Ovary (tissue), 9 donors: ENCODE results near the gene MS4A14. TPM values are rescaled to one million over a fixed set of nuclear protein-coding genes. Genes with fewer than 3 reads are reported as not detected.
"Not testable (repeated sequence)": the region's sequence is repeated elsewhere in the genome, so short reads cannot be mapped to it uniquely, and the experiment has no call there.

Source experiments
- DNase-seq, 5 donors: peaks; one replicate each; pipeline ENCODE4 v3.0.0-alpha.2; 2019 to 2020
- H3K27ac ChIP-seq, 2 donors: fragments of 200-600 bp; one replicate each; pipeline versions ENCODE4 v1.5.1 to v1.8.0; 2019 to 2022
- H3K27me3 ChIP-seq: fragments of 200-600 bp; one replicate; pipeline ENCODE4 v1.8.0; 2022
- H3K36me3 ChIP-seq: fragments of 200-600 bp; sonication (generic); one replicate; pipeline ENCODE4 v1.5.1; 2019
- H3K4me1 ChIP-seq: one replicate; pipeline ENCODE4 v1.8.1; 2013; ENCODE audit warnings: mild to moderate bottlenecking, moderate library complexity; ENCODE audit not compliant: insufficient read depth
- H3K4me3 ChIP-seq: fragments of 200-600 bp; sonication (generic); one replicate; pipeline ENCODE4 v1.5.1; 2017
- H3K9me3 ChIP-seq, 2 donors: fragments of 200-600 bp in 1 of 2; sonication (generic) in 1 of 2; one replicate each; pipeline versions ENCODE4 v1.5.1 to v1.8.1; 2013 to 2019; ENCODE audit warnings: mild to moderate bottlenecking in 1 of 2, moderate library complexity in 1 of 2
- CTCF ChIP-seq, 3 donors: fragments of 450-650 bp in 2 of 3; fragments of 200-600 bp in 1 of 3; IDR thresholded peaks; one replicate each; pipeline versions ENCODE4 v1.5.1 to v1.8.0; 2016 to 2022; ENCODE audit warnings: antibody characterized with exemption in 3 of 3, mild to moderate bottlenecking in 1 of 3
- EP300 ChIP-seq: sonication (generic); formaldehyde crosslinking; IDR thresholded peaks from one replicate; pipeline ENCODE4 v1.6.1; 2017; ENCODE audit warnings: antibody characterized with exemption
- POLR2A ChIP-seq: fragments of 450-650 bp; IDR thresholded peaks from one replicate; pipeline ENCODE4 v1.6.1; 2017; ENCODE audit warnings: antibody characterized with exemption, mild to moderate bottlenecking, moderate library complexity
- WGBS, 3 donors: extraction: QIAGEN DNeasy Blood & Tissue Kit in 1 of 3; methylation state at CpG; one replicate each; pipeline versions ENCODE4 v1.1.5 to v1.1.7; 2013 to 2017; 5-methylcytosine and 5-hydroxymethylcytosine counted together
- intact Hi-C, 4 donors: fragments of 100-400 bp; cut with DNase I; formaldehyde crosslinking; loops; one replicate each; pipeline versions ENCODE4 v1.11.0 to v1.15.1; 2022 to 2023
- polyA plus RNA-seq, 2 donors: library from polyadenylated mRNA; stranded (reverse); fragments of 200-250 nt in 1 of 2; fragments of 350-450 nt in 1 of 2; fragmentation: Illumina TruSeq in 1 of 2; extraction: RNeasy Lipid Tissue Mini Kit (QIAGEN cat#74804) in 1 of 2; gene quantifications; one replicate each; pipeline ENCODE4 v1.2.3, GENCODE V29; 2013 to 2014
- total RNA-seq, 7 donors: library from RNA; depleted of rRNA in 2 of 7; stranded (reverse); fragments of >200 nt in 2 of 7; fragmentation: NEBNext Ultra II Directional in 3 of 7; extraction: Animal tissue kit (Norgen Biotek cat#: 25700) in 3 of 7; gene quantifications; one replicate each; pipeline versions ENCODE4 v1.1.0 to v1.2.4, GENCODE V29; 2016 to 2023
- donor health status: DM: no; HTN: no; CAD: no; lungs with moderate emphysema.
- donor health status: DM: no; HTN: no; CAD: no.
- donor health status: Bipolar disorder and iron deficiency.
- donor health status: DM: yes; HTN: yes; CAD: no.
- donor health status: DM: no; HTN: no; CAD: no.
- donor health status: DM: yes; HTN: yes; CAD: no.

MS4A14 gene
- total and polyA plus RNA-seq, 9 donors: 0.10 to 2.1 (median 0.82) TPM

- WGBS, 3 donors: 66 to 75% (median 72%) methylated on average over 4 of the region's 4 CpGs
- TF ChIP-seq CTCF (IDR thresholded peaks at IDR 0.05): no peak
- no peak for TF ChIP-seq POLR2A
- TF ChIP-seq EP300: no peak
- H3K4me3 ChIP-seq: no peak overlapping the region
- H3K27me3 ChIP-seq: no peaks in the 10 kb centered on the region
- H3K36me3 ChIP-seq: no peaks in the 10 kb centered on the region
- no peaks in the 10 kb centered on the region for H3K4me1 ChIP-seq
- H3K9me3 ChIP-seq: no peaks in the 10 kb centered on the region
- no peak overlapping the region for H3K27ac ChIP-seq
- DNase-seq: no peak
- intact Hi-C loops: no loop called here
These were observed 37.1 kb downstream of the MS4A14 start for GRCh38 chr11:60433401-60433800.

GRCh38 chr11:60447070-60447469 is 50.8 kb downstream of the MS4A14 start:
- DNase-seq: no peak
- Histone ChIP-seq H3K36me3 (no peaks in the 10 kb centered on the region), H3K4me1 (no peaks in the 10 kb centered on the region), H3K27me3 (no peaks in the 10 kb centered on the region), H3K9me3 (no peaks in the 10 kb centered on the region), H3K27ac (no peak overlapping the region), H3K4me3 (no peak overlapping the region)
- TF ChIP-seq CTCF (IDR thresholded peaks at IDR 0.05) (no peak), EP300 (no peak), POLR2A (no peak)
- intact Hi-C loops: no loop called here

- TF ChIP-seq POLR2A (no peak), EP300 (no peak), CTCF (IDR thresholded peaks at IDR 0.05) (no peak)
- H3K4me3 ChIP-seq: no peak overlapping the region
- no peaks in the 10 kb centered on the region for H3K9me3 ChIP-seq
- H3K36me3 ChIP-seq: no peaks in the 10 kb centered on the region
- no peak for DNase-seq
- H3K27ac ChIP-seq: no peak overlapping the region
- no peaks in the 10 kb centered on the region for H3K27me3 ChIP-seq
- intact Hi-C loops: no loop called here
- H3K4me1 ChIP-seq: no peaks in the 10 kb centered on the region
These were observed 51.6 kb downstream of the MS4A14 start for GRCh38 chr11:60447846-60448245.

- H3K4me3 ChIP-seq, DNase-seq, H3K4me1 ChIP-seq, intact Hi-C loops, H3K9me3 ChIP-seq, H3K27ac ChIP-seq, H3K27me3 ChIP-seq, H3K36me3 ChIP-seq: not testable (repeated sequence)
- WGBS, 3 donors: 95 to 96% methylated on average over 7 to 26 of the region's 32 CpGs; no CpG with 5 or more reads in 1 of the 3 donors
These were observed 54.9 kb downstream of the MS4A14 start for GRCh38 chr11:60451185-60451584.

- no peak overlapping the region for H3K27ac ChIP-seq
- TF ChIP-seq CTCF (IDR thresholded peaks at IDR 0.05): no peak
- no peak for TF ChIP-seq POLR2A
- TF ChIP-seq EP300: no peak
- no peaks in the 10 kb centered on the region for H3K9me3 ChIP-seq
- no peak for DNase-seq
- no peaks in the 10 kb centered on the region for H3K27me3 ChIP-seq
- no peak overlapping the region for H3K4me3 ChIP-seq
- intact Hi-C loops: no loop called here
- no peaks in the 10 kb centered on the region for H3K4me1 ChIP-seq
- no peaks in the 10 kb centered on the region for H3K36me3 ChIP-seq
These were observed 58.0 kb downstream of the MS4A14 start for GRCh38 chr11:60454212-60454611.
